K562 (cell line): ENCODE measurements around the gene EZH1. TPM values are rescaled to one million over a fixed set of nuclear protein-coding genes. Genes with fewer than 3 reads are reported as not detected.

ENCODE experiments used
- ATF6 ChIP-seq: sonication (generic); formaldehyde crosslinking; IDR thresholded peaks from 2 replicates; pipeline ENCODE4 v1.4.0; 2020; ENCODE audit warnings: mild to moderate bottlenecking, missing genetic modification reagents
- CBX1 ChIP-seq: sonication (generic); IDR thresholded peaks from 2 replicates; pipeline ENCODE4 v1.6.1; 2016; ENCODE audit warnings: antibody characterized with exemption, low read depth, mild to moderate bottlenecking
- FOXA3 ChIP-seq, 2 experiments: fragments of 450-650 bp in 1 of 2; sonication (generic) in 1 of 2; formaldehyde crosslinking; IDR thresholded peaks in 1 of 2; conservative IDR thresholded peaks in 1 of 2; 2 replicates each; pipeline versions ENCODE4 v1.4.0 to v1.8.0; 2020 to 2022; ENCODE audit warnings: mild to moderate bottlenecking in 2 of 2, missing genetic modification reagents in 1 of 2
- KAT7 ChIP-seq: sonication (generic); formaldehyde crosslinking; IDR thresholded peaks from 2 replicates; pipeline ENCODE4 v1.8.0; 2022; ENCODE audit warnings: missing genetic modification reagents, mild to moderate bottlenecking, borderline replicate concordance
- L3MBTL2 ChIP-seq: fragments of 450-650 bp; IDR thresholded peaks from 2 replicates; pipeline ENCODE4 v1.6.1; 2016; ENCODE audit warnings: mild to moderate bottlenecking, moderate library complexity
- MAFG ChIP-seq: fragments of 450-650 bp; conservative IDR thresholded peaks from 2 replicates; pipeline ENCODE4 v1.6.1; 2016; ENCODE audit warnings: missing genetic modification characterization, missing compliant biosample characterization
- MITF ChIP-seq: IDR thresholded peaks from 2 replicates; pipeline ENCODE4 v1.6.1; 2014; ENCODE audit warnings: antibody characterized with exemption
- PREB ChIP-seq: sonication (generic); formaldehyde crosslinking; IDR thresholded peaks from 2 replicates; pipeline ENCODE4 v1.8.1; 2023; ENCODE audit warnings: mild to moderate bottlenecking, missing genetic modification reagents
- RBM39 ChIP-seq: fragments of 200-400 bp; formaldehyde crosslinking; optimal IDR thresholded peaks from 2 replicates; pipeline ENCODE3; 2018; ENCODE audit warnings: low read depth, low read length
- REST ChIP-seq, 2 experiments: fragments of 450-650 bp; formaldehyde crosslinking in 1 of 2; IDR thresholded peaks; 2 replicates each; pipeline versions ENCODE4 v1.4.0 to v1.6.1; 2014 to 2020; ENCODE audit warnings: mild to moderate bottlenecking in 2 of 2, borderline replicate concordance in 1 of 2, low read depth in 1 of 2
- SAFB2 ChIP-seq: fragments of 200-400 bp; formaldehyde crosslinking; IDR thresholded peaks from 2 replicates; pipeline ENCODE4 v1.6.1; 2018; ENCODE audit warnings: borderline replicate concordance, low read length, low read depth, moderate library complexity; ENCODE audit not compliant: severe bottlenecking
- U2AF2 ChIP-seq: fragments of 200-400 bp; formaldehyde crosslinking; optimal IDR thresholded peaks from 2 replicates; pipeline ENCODE3; 2017; ENCODE audit warnings: low read depth, mild to moderate bottlenecking, low read length
- XRCC5 ChIP-seq: fragments of 200-400 bp; formaldehyde crosslinking; IDR thresholded peaks from 2 replicates; pipeline ENCODE4 v1.6.1; 2017; ENCODE audit warnings: low read depth, mild to moderate bottlenecking, low read length
- ZNF197 ChIP-seq: fragments of 200-800 bp; sonication (Bioruptor generic); IDR thresholded peaks from 2 replicates; pipeline ENCODE4 v1.6.1; 2016; ENCODE audit warnings: low read depth, missing genetic modification characterization, missing compliant biosample characterization
- ZNF586 ChIP-seq: fragments of 450-650 bp; formaldehyde crosslinking; conservative IDR thresholded peaks from 2 replicates; pipeline ENCODE4 v1.4.0; 2020; ENCODE audit warnings: mild to moderate bottlenecking, moderate library complexity
- polyA plus RNA-seq, 8 experiments: library from polyadenylated mRNA; depleted of rRNA in 4 of 8; stranded (reverse) in 5 of 8; unstranded in 3 of 8; fragments of >200 nt; fragmentation: Nextera tagmentation in 2 of 8; fragmentation: Illumina TruSeq in 1 of 8; extraction: Ambion mirVana in 2 of 8; extraction: Trizol in 1 of 8; gene quantifications; 2 replicates each; pipeline versions ENCODE4 v1.2.1 to v1.2.3, GENCODE V29; 2011 to 2014; ENCODE audit warnings: inconsistent platforms in 1 of 8, missing spikeins in 1 of 8
- total RNA-seq, 7 experiments: library from RNA; depleted of rRNA in 6 of 7; stranded (reverse); fragments of >200 nt in 6 of 7; fragmentation: Illumina TruSeq in 2 of 7; extraction: Trizol in 2 of 7; gene quantifications; 2 replicates each; pipeline versions ENCODE4 v1.2.1 to v1.2.3, GENCODE V29; 2011 to 2021; ENCODE audit warnings: low replicate concordance in 1 of 7

The EZH1 gene
- total and polyA plus RNA-seq, 9 of the 15 experiments (the other 6 are each of a cell fraction or from before 2014, with no cell fraction given): 8.6 to 40.8 (median 22.9) TPM

- TF ChIP-seq KAT7 (CRISPR knock-in tag): no peak
- no peak for TF ChIP-seq ZNF586 (CRISPR knock-in tag)
- TF ChIP-seq FOXA3 (CRISPR knock-in tag; conservative IDR thresholded peaks at IDR 0.05 in 1 of 2, IDR thresholded peaks at IDR 0.05 in 1 of 2): no peak
- TF ChIP-seq MITF: no peak
- TF ChIP-seq L3MBTL2: no peak
- TF ChIP-seq MAFG (tag): no peak
- TF ChIP-seq U2AF2: no peak
- TF ChIP-seq SAFB2: no peak
- no peak for TF ChIP-seq XRCC5
- no peak for TF ChIP-seq RBM39
- TF ChIP-seq ATF6 (CRISPR knock-in tag): no peak
- no peak for TF ChIP-seq ZNF197 (CRISPR knock-in tag)
- no peak for TF ChIP-seq PREB (CRISPR knock-in tag)
- TF ChIP-seq REST (IDR thresholded peaks at IDR 0.05; ENCODE audit: borderline replicate concordance): peak; percentile 92
- TF ChIP-seq REST (CRISPR knock-in tag; IDR thresholded peaks at IDR 0.05; ENCODE audit: low read depth): no peak
- no peak for TF ChIP-seq CBX1
These were observed 23.8 kb downstream of the EZH1 start (continued) for GRCh38 chr17:42720996-42721583.
